Stimulated activated memory B cell treated with anti-CD40 and anti-IgM and Interleukin-4, amounts not matched to agents 10 μg/mL and 1 μg/mL and 100 μg/mL, for 72 hours (primary cell): Measurements from ENCODE around the gene MRPS34.
A peak's percentile ranks its signal among the peaks of the same experiment; 100 is the strongest.
"Not testable (repeated sequence)": the region's sequence is repeated elsewhere in the genome, so short reads cannot be mapped to it uniquely, and the experiment has no call there.

Source experiments
- ATAC-seq: fragments of 150-1000 bp; cut with Tn5 transposase; 2 replicates; pipeline ENCODE4 v1.10.0; 2021
- H3K27ac Mint-ChIP-seq: one replicate; pipeline ENCODE4 v1.8.0; 2022; ENCODE audit warnings: mild to moderate bottlenecking, mixed read lengths
- H3K27me3 Mint-ChIP-seq: one replicate; pipeline ENCODE4 v1.8.0; 2022; ENCODE audit warnings: mixed read lengths
- H3K36me3 Mint-ChIP-seq: one replicate; pipeline ENCODE4 v1.8.0; 2022; ENCODE audit warnings: mixed read lengths
- H3K4me1 Mint-ChIP-seq: one replicate; pipeline ENCODE4 v1.8.0; 2022; ENCODE audit warnings: mixed read lengths
- H3K4me3 Mint-ChIP-seq: one replicate; pipeline ENCODE4 v1.8.0; 2022; ENCODE audit warnings: mild to moderate bottlenecking, moderate library complexity, mixed read lengths
- H3K9me3 Mint-ChIP-seq: one replicate; pipeline ENCODE4 v1.8.0; 2022; ENCODE audit warnings: mixed read lengths

The MRPS34 gene

GRCh38 chr16:1809281-1809801 lies 36.4 kb upstream of the MRPS34 start:
- no peaks in the 10 kb centered on the region for H3K9me3 Mint-ChIP-seq
- H3K4me1 Mint-ChIP-seq, result peaks cover 5% of the 10 kb centered on the region
- H3K36me3 Mint-ChIP-seq, result peaks cover 64% of the 10 kb centered on the region
- no peak overlapping the region for H3K27ac Mint-ChIP-seq
- no peak for ATAC-seq
- H3K4me3 Mint-ChIP-seq, result no peak overlapping the region
- H3K27me3 Mint-ChIP-seq, result no peaks in the 10 kb centered on the region

DNA sequence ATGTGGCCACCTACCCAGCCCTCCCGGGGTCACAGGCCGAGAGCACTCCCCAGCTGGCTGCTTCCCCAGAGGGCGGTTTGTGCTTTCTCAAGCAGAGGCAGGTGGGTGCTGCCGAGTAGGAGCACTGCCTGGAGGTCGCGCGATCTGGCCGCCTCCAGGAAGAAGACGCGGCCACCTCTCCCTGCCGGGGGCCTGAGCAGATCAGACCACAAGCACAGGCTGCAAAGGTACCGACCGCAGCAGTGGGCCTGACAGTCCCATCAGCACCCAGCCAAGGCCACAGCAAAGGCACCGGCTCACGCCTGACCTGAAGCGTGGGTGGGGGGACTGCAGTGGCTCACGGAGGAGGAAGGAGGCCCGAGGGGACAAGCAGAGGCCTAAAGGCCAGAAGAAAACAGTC lies 35.8 kb upstream of the MRPS34 start:
- peaks cover 60% of the 10 kb centered on the region for H3K36me3 Mint-ChIP-seq
- no peaks in the 10 kb centered on the region for H3K27me3 Mint-ChIP-seq
- no peak for ATAC-seq
- peaks cover 5% of the 10 kb centered on the region for H3K4me1 Mint-ChIP-seq
- H3K9me3 Mint-ChIP-seq, result no peaks in the 10 kb centered on the region
- H3K4me3 Mint-ChIP-seq, result no peak overlapping the region
- H3K27ac Mint-ChIP-seq, result no peak overlapping the region

- Mint-ChIP-seq H3K4me1 (peaks cover 5% of the 10 kb centered on the region), H3K4me3 (no peak overlapping the region), H3K36me3 (peaks cover 52% of the 10 kb centered on the region), H3K27me3 (no peaks in the 10 kb centered on the region), H3K9me3 (no peaks in the 10 kb centered on the region), H3K27ac (no peak overlapping the region)
- no peak for ATAC-seq
These were observed 34.7 kb upstream of the MRPS34 start for GRCh38 chr16:1807626-1808025.

GRCh38 chr16:1800701-1801100 lies 27.8 kb upstream of the MRPS34 start:
- H3K27me3 Mint-ChIP-seq, result no peaks in the 10 kb centered on the region
- H3K4me1 Mint-ChIP-seq, result peaks cover 5% of the 10 kb centered on the region
- H3K36me3 Mint-ChIP-seq, result peaks cover 35% of the 10 kb centered on the region
- H3K4me3 Mint-ChIP-seq, result no peak overlapping the region
- no peak overlapping the region for H3K27ac Mint-ChIP-seq
- ATAC-seq, result no peak
- H3K9me3 Mint-ChIP-seq, result peaks cover 13% of the 10 kb centered on the region

DNA sequence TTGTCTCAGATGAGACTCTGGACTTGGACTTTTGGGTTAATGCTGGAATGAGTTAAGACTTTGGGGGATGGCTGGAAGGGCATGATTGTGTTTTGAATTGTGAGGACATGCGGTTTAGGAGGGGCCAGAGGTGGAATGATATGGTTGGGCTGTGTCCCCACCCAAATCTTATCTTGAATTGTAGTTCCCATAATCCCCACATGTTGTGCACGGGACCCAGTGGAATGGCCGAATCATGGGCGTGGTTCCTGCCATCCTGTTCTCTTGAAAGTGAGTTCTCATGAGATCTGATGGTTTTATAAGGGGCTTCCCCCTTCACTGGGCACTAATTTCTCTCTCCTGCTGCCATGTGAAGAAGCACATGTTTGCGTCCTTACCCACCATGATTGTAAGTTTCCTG lies 26.3 kb upstream of the MRPS34 start:
- ATAC-seq, H3K4me3 Mint-ChIP-seq, H3K4me1 Mint-ChIP-seq, H3K27me3 Mint-ChIP-seq, H3K27ac Mint-ChIP-seq: not testable (repeated sequence)
- H3K9me3 Mint-ChIP-seq, result peaks cover 13% of the 10 kb centered on the region
- H3K36me3 Mint-ChIP-seq, result peaks cover 26% of the 10 kb centered on the region

DNA sequence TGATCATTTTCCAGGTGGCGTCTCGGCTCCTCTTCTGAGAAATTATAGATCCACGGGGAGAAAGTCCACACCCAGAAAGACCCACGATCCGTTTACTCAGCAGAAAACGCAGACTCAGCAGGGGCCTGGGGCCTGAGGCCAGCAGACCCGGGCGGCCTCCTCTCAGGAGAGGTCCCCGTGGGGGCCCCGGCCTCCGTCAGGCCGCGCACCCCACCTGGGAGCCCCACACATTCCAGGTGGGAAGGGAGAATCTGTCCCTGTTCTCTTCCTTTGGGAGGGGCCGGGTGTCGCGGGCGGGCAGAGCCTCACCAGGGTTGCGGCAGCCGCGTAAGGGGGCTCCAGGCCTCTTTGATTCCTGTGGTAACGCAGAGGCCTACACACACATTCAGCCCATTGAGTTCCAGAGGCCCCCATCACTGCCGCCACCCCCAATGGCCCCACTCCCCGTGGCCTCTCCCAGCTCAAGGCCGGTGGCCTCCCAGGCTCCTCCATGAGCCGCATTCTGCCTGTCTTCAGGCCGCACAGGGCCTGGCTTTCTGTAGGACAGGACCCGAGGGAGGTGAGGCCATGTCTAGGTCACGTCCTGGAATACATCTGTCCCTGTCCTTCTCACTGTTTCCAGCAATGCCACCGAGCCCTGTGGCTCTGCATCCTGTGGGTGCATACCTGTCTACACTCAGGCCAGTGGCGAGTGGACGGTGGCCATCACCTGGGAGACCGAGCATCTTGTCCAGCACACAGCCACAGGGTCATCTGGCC lies 22.2 kb upstream of the MRPS34 start:
- H3K27me3 Mint-ChIP-seq, result no peaks in the 10 kb centered on the region
- peaks cover 10% of the 10 kb centered on the region for H3K9me3 Mint-ChIP-seq
- H3K27ac Mint-ChIP-seq, result no peak overlapping the region
- H3K4me3 Mint-ChIP-seq, result no peak overlapping the region
- H3K36me3 Mint-ChIP-seq, result peaks cover 17% of the 10 kb centered on the region
- no peak for ATAC-seq
- no peaks in the 10 kb centered on the region for H3K4me1 Mint-ChIP-seq

DNA sequence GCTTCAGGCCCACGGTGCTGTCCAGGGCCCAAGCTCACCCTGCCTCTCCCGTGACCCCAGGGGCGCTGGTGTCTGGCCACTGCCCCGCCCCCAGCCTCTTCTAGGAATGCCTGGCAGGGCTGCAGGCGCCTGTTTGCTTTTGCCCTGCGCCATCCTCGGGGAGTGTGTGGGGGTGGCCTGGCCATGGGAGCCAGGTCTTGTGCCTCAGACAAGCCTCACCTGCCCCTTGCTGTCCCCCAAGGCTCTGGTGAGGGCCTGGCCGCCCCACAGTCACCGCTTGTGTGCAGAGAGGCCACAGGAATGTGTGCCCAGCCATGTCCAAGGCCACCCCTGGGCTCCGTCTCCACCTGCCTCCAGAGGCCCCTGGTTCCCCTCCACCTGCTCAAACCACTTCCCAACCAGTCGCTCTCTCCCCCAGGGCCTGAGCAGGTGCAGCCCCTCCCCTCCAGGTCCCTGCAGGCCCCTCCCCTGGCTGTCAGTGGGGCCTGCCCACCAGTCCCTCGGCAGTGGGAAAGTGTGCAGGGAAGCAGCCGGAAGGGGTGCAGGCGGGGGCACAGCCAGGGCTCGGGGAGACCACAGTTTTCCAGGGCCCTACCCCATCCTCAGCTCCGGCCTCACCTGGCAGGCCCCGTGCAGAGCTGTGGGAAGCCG lies 21.4 kb upstream of the MRPS34 start:
- Mint-ChIP-seq H3K4me3 (no peak overlapping the region), H3K4me1 (no peaks in the 10 kb centered on the region), H3K9me3 (peaks cover 7% of the 10 kb centered on the region), H3K27me3 (no peaks in the 10 kb centered on the region), H3K27ac (no peak overlapping the region), H3K36me3 (peaks cover 11% of the 10 kb centered on the region)
- ATAC-seq, result no peak

GRCh38 chr16:1793578-1794220 lies 20.8 kb upstream of the MRPS34 start, which contains the start of gene IGFALS:
IGFALS (minus strand) TSS chr16:1793705; CDS start chr16:1793652, 53 bp downstream.
- H3K36me3 Mint-ChIP-seq, result peaks cover 15% of the 10 kb centered on the region
- no peak within 1 kb of the TSS for H3K27ac Mint-ChIP-seq
- no peak within 1 kb of the TSS for H3K4me3 Mint-ChIP-seq
- peaks cover 3% of the 10 kb centered on the region for H3K9me3 Mint-ChIP-seq
- peaks cover 5% of the 10 kb centered on the region for H3K4me1 Mint-ChIP-seq
- ATAC-seq, result peak; percentile 25
- H3K27me3 Mint-ChIP-seq, result no peaks in the 10 kb centered on the region

GRCh38 chr16:1792836-1793577 lies 20.1 kb upstream of the MRPS34 start:
- ATAC-seq, result peak; percentile 24
- peaks cover 6% of the 10 kb centered on the region for H3K4me1 Mint-ChIP-seq

DNA sequence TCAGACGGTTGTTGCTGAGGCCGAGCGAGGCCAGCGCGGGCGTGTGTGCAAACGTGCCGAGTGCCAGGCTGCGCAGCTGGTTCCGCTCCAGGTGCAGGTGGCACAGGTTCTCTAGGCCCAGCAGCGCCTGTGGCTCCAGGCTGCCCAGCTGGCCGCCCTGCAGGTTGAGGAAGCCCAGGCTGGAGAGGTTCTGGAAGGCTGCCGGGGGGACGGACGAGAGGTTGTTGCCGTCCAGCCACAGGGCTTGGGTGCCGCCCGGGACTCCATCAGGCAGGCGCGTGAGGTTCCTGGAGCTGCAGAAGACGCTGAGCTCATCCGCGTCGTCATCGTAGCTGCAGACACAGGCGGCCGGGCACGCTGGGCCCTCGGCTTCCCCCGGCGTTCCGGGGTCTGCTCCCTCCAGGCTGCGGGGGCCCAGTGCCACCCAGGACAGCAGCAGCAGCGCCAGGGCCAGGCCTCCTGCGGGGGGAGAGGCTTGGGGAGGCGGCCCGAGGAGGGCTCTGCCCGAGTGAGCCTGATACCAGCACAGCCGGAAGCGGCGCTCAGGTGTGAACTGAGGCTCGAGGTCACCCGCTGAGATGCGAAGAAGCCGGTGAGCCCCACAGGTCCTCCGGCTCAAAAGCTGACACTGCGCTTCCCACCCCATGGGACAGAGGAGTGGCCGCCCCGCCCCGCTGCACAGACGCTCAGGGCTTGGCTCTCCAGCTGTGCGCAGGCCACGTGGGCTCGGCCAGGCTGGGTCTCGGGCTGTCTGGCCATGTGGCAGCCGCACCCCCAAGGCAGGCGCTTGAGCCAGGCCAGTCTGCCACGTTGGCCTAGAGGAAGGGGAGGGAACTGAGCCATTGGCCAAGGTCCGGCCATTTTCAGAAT lies 19.2 kb upstream of the MRPS34 start:
- H3K9me3 Mint-ChIP-seq, result peaks cover 2% of the 10 kb centered on the region
- no peak for ATAC-seq
- no peak overlapping the region for H3K4me3 Mint-ChIP-seq
- peaks cover 14% of the 10 kb centered on the region for H3K36me3 Mint-ChIP-seq
- no peaks in the 10 kb centered on the region for H3K27me3 Mint-ChIP-seq
- peaks cover 6% of the 10 kb centered on the region for H3K4me1 Mint-ChIP-seq
- H3K27ac Mint-ChIP-seq, result no peak overlapping the region

More at GRCh38 chr16:1792836-1793577, 20.1 kb upstream of the MRPS34 start:
- no peaks in the 10 kb centered on the region for H3K27me3 Mint-ChIP-seq
- peaks cover 3% of the 10 kb centered on the region for H3K9me3 Mint-ChIP-seq
- H3K36me3 Mint-ChIP-seq, result peaks cover 17% of the 10 kb centered on the region
- no peak overlapping the region for H3K27ac Mint-ChIP-seq
- H3K4me3 Mint-ChIP-seq, result no peak overlapping the region

DNA sequence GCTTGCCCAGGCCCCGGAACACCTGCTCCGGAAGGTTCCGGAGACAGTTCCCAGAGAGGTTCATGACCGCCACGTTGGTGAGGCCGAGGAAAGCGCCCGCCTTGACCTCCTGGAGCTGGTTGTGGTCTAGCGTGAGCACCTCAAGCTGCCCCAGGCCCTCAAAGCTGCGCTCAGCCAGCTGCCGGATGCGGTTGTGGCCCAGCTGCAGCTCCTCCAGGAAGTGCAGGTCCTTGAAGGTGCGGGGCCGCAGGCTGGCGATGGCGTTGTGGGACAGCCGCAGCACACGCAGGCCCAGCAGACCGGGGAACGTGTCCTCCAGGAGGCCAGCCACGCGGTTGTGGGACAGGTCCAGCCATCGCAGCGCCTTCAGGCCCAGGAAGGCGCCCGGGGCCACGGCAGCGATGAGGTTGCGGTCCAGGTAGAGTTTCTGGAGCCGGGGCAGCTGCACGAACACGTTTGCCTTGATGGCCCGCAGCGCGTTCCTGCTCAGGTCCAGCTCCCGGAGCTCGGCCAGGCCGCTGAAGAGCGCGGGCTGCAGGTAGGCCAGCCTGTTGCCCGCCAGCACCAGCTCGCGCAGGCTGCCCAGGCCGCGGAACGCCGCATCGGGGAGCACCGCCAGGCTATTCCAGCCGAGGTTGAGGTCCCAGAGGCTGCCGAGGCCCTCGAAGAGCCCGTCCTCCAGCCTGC lies 18.5 kb upstream of the MRPS34 start:
- ATAC-seq, result no peak
- H3K4me1 Mint-ChIP-seq, result peaks cover 6% of the 10 kb centered on the region
- no peaks in the 10 kb centered on the region for H3K9me3 Mint-ChIP-seq
- H3K27ac Mint-ChIP-seq, result no peak overlapping the region
- no peak overlapping the region for H3K4me3 Mint-ChIP-seq
- H3K27me3 Mint-ChIP-seq, result no peaks in the 10 kb centered on the region
- H3K36me3 Mint-ChIP-seq, result peaks cover 9% of the 10 kb centered on the region

DNA sequence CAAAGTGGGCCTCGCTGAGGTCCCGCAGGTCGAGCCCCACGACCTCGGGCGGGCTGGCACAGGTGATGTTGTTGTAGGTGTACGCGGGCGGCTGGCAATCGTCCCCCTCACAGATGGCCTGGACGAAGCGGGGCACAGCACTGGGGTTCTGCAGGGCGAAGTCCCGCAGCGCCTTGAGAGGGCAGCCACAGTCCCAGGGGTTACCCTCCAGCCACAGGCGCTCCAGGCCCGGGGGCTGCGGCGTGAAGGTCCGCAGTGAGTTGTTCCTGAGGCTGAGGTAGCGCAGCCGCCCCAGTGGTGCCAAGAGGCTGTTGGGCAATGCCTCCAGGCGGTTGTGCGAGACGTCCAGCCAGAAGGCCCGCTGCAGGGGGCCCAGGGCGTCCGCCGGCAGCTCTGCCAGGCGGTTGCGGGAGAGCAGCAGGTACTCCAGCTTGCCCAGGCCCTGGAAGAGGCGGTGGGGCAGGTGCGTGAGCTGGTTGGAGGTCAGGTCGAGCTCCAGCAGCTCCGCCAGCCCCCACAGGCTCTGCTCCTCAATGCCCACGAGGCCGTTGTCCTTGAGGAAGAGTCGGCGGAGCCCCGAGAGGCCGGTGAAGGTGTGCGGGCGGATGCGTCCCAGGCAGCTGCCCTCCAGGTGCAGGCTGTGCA lies 17.8 kb upstream of the MRPS34 start:
- H3K36me3 Mint-ChIP-seq, result peaks cover 9% of the 10 kb centered on the region
- no peak overlapping the region for H3K4me3 Mint-ChIP-seq
- no peaks in the 10 kb centered on the region for H3K27me3 Mint-ChIP-seq
- no peak overlapping the region for H3K27ac Mint-ChIP-seq
- H3K4me1 Mint-ChIP-seq, result peaks cover 11% of the 10 kb centered on the region
- no peaks in the 10 kb centered on the region for H3K9me3 Mint-ChIP-seq
- ATAC-seq, result no peak

GRCh38 chr16:1790261-1790610 lies 17.3 kb upstream of the MRPS34 start:
- Mint-ChIP-seq H3K4me1 (peaks cover 16% of the 10 kb centered on the region), H3K27me3 (no peaks in the 10 kb centered on the region), H3K9me3 (no peaks in the 10 kb centered on the region), H3K4me3 (no peak overlapping the region), H3K27ac (no peak overlapping the region), H3K36me3 (peaks cover 11% of the 10 kb centered on the region)
- ATAC-seq, result no peak
